ENCODE measurements around the gene LRRC42.

GRCh38 chr1:53963460-53963859 is 17.3 kb downstream of the LRRC42 start:
- no peak for TF ChIP-seq POLR2A (IDR thresholded peaks at IDR 0.05; ENCODE audit: low read length)
- TF ChIP-seq GATA1 (IDR thresholded peaks at IDR 0.05; ENCODE audit: low read depth, low read length) = no peak

Data from erythroblast (primary cell).